NCI-H128 (cell line): Measurements from ENCODE around the gene CCDC88B.
A peak's percentile ranks its signal among the peaks of the same experiment; 100 is the strongest.

Experiments
- DNase-seq: peaks from one replicate; lab custom pipeline; 2025; ENCODE audit not compliant: unreplicated experiment; lab: John Stamatoyannopoulos, UW

CCDC88B gene

DNA sequence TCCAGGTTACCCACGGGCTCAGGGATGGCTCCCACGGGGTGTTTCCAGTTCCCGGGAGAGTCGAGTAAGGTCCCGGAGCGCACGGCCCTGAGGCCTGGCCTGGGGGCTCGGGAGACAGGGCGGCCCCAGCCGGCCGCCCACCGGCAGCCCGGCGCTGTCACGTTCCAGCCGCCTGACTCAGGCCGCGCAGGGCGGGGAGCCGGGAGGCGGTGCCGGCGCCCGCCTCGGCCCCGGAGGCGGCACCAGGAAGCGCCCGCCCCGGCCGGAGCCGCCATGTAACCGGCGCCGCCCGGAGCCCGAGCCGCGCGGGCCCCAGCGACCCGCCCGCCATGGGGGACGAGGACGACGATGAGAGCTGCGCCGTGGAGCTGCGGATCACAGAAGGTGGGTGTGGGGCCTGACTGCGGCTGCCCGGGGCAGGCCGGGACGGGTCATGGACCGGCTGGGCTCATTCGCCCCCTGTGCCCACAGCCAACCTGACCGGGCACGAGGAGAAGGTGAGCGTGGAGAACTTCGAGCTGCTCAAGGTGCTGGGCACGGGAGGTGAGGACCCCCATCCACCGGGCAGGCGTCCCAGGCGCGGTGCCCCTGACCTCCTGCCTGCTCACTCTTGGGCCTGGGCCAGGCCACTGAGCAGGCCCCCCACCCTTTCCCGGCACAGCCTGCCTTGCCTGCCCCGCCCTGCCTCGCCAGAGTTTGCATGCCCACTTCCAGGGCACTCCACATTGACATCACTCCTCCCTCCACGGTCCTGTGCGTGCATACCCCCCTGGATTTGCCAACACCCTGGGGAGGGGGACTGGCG, 19.1 kb downstream of the CCDC88B start, which contains the start of gene RPS6KA4:
TSS of gene RPS6KA4 (plus strand) at position 256 of the 805 bp plus-strand sequence. CDS start at position 330, 74 bp downstream.
- peak; percentile 26 for DNase-seq

DNA sequence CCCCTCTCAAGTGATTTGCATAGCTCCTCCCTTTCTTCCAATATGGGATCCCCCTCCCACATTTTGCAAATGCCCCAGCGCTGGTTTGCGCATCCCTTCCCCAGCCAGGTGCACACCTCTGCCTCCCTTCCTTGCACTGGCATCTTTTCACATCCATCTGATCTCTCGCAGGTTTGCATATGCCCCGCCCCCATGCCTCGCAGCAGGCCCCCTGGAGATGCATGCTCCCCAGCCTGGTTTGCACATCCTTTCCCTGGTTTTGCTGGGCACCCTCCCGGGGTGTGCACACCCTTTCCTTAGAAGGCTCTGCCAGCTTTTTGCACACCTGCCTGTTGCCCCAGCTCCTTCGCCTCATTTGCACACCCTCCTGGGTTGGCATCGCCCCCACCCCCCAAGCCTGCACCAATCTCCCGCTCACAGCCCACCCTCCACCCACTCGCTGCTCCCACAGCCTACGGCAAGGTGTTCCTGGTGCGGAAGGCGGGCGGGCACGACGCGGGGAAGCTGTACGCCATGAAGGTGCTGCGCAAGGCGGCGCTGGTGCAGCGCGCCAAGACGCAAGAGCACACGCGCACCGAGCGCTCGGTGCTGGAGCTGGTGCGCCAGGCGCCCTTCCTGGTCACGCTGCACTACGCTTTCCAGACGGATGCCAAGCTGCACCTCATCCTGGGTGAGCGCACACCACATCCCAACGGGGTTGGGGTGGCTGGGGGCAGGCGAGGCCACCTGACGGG, 19.9 kb downstream of the CCDC88B start:
- DNase-seq: no peak

DNA sequence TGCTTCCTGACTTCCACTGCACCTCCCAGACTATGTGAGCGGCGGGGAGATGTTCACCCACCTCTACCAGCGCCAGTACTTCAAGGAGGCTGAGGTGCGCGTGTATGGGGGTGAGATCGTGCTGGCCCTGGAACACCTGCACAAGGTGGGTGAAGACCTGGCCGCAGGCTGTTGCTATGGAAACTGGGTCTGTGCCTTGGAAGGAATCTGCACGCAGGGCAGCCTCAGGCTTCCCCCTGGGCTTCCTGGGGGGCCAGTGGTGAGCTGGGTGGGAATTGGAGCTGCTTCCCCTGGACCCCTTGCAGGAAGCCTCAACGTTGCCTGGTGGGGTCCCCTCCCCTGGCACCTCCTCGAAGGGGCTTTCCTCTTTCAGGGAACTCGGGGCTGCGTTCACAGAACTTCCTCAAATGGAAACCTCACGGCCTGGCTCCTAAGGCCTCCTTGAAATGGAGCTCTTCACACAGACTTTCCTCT, 20.5 kb downstream of the CCDC88B start:
- DNase-seq: no peak

DNA sequence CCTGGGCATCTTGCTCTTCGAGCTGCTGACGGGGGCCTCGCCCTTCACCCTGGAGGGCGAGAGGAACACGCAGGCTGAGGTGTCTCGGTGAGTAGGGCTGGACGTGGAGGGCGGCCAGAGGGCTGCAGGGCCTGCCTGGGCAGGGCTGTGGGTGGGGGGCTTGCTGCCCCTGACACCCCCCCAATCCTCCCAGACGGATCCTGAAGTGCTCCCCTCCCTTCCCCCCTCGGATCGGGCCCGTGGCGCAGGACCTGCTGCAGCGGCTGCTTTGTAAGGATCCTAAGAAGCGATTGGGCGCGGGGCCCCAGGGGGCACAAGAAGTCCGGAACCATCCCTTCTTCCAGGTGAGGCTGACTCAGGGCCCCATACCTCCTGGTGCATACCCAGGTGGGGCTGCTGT, 21.7 kb downstream of the CCDC88B start:
- DNase-seq: no peak

DNA sequence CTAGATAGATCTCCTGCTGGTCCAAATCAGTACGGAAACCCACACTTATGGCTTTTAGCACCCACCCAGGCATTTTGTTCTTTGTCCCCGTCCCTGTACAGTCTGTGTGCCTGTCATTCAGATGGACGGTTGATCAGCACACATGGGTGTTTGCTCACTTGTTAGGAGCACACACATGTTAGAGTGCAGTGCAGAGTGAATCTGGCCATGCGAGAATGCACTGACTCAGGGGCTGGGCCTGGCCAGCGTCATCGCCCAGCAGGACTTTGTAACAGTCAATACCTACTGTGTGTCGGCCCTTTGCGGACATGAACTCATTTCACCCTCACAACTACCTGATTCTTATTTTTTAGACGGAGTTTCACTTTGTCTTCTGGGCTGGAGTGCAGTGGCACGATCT, 22.3 kb downstream of the CCDC88B start:
- DNase-seq: no peak

DNA sequence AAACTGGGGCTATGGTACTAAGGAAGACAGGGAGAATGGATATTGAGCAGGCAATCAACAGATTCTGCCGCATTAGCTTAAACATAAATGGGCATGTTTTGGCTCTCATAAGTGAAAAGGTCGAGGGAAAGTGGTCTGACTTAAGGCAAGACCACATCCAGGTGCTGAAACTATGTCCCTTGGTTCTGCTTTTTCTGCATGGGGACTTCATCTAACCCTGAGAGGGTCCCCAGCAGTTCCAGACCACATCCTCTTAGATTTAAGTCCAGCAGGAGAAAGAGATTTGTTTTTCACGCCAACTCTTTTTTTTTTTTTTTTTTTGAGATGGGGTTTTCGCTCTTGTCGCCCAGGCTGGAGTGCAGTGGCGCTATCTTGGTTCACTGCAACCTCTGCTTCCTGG, 24.4 kb downstream of the CCDC88B start:
- DNase-seq: no peak

DNA sequence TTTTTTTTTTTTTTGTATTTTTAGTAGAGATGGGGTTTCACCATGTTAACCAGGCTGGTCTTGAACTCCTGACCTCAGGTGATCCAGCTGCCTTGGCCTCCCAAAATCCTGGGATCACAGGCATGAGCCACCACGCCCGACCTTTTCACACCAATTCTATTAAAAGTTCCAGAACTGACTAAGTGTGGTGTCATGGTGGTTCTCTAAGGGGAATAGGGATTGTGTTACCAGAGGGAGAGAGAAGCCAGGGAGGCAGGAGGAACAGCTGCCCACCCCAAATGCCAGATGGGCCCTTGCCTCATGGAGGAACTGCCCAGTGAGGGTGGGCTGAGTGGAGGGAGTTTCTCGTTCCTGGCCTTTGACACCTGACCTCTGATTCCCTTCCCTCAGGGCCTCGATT, 24.9 kb downstream of the CCDC88B start:
- DNase-seq: no peak

DNA sequence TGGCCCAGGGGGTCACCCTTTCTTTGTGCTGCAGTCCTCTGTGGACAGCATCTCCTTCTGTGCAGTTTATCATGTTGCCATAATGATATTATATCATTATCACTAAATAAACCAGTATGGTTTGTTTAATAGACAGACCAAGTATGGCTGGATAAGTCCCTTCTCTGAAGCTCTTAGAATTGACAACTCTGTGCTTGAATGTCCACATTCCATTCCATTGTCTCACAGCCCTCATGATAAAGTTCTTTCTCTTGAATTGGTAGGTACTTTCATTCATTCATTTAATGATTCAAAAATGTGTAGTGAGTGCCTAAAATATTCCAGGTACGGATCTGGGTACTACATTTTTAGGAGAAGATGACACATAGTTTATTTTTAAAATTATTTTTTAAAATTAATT, 26.7 kb downstream of the CCDC88B start:
- DNase-seq: no peak

DNA sequence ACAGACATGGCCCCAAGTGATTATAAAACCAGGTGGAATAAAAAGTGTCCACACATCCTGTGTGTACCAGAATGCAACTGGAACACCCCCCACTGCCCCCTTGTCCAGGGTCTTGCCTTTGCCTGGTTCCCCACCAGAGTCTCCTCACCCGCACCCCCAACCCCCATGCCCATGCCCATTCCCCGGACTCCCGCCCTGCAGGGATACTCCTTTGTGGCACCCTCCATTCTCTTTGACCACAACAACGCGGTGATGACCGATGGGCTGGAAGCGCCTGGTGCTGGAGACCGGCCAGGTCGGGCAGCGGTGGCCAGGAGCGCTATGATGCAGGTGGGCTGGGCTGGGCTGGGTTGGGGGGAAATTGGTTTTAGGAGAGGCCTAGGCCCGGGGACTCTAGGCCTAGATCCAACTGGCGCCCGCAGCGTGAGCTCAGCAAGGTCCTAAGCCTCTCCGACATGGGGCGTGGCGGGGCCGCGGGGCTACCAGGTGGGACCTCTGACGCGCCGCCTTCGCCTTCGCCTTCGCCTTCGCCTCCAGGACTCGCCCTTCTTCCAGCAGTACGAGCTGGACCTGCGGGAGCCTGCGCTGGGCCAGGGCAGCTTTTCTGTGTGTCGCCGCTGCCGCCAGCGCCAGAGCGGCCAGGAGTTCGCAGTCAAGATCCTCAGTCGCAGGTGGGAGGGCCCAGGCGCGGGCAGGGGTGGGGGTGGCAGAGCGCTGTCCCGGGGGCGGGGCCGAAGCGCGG, 28.1 kb downstream of the CCDC88B start:
- DNase-seq: no peak

DNA sequence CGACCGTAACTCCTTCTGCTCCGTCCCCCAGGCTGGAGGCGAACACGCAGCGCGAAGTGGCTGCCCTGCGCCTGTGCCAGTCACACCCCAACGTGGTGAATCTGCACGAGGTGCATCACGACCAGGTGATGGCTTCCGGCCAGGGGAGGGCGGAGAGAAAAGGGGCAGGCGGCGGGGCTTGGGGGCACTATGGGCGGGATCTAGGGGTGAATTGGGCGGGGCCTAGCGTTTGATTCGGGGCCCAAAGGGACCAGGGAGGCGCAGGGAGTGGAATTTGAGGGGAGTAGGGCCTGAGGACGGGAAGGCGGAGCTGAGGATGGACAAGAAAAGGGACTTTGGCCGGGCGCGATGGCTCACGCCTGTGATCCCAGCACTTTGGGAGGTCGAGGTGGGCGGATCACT, 28.7 kb downstream of the CCDC88B start:
- no peak for DNase-seq

DNA sequence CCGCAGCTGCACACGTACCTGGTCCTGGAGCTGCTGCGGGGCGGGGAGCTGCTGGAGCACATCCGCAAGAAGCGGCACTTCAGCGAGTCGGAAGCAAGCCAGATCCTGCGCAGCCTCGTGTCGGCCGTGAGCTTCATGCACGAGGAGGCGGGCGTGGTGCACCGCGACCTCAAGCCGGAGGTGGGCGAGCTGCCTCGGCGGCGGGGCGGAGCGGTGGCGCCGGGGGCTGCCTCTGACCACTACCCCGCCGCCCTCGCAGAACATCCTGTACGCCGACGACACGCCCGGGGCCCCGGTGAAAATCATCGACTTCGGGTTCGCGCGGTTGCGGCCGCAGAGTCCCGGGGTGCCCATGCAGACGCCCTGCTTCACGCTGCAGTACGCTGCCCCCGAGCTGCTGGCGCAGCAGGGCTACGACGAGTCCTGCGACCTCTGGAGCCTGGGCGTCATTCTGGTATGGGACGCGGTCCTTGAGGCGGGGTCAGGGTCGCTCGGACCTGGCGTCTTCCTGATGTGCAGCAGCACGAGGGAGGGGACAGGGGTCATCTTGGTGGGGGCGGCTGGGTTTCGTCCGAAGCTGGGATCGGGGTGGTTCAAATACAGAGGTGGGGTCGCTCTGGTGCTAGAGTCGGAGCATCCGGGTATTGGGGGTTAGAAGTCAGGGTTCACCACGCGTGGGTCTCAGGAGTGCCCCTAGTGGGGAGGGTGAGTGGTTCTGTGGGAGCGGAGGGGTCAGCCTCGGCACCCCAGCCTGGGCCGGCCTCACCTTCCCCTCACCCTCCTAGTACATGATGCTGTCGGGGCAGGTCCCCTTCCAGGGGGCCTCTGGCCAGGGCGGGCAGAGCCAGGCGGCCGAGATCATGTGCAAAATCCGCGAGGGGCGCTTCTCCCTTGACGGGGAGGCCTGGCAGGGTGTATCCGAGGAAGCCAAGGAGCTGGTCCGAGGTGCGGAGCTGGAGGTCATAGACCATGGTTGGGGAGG, 29.7 kb downstream of the CCDC88B start:
- no peak for DNase-seq

DNA sequence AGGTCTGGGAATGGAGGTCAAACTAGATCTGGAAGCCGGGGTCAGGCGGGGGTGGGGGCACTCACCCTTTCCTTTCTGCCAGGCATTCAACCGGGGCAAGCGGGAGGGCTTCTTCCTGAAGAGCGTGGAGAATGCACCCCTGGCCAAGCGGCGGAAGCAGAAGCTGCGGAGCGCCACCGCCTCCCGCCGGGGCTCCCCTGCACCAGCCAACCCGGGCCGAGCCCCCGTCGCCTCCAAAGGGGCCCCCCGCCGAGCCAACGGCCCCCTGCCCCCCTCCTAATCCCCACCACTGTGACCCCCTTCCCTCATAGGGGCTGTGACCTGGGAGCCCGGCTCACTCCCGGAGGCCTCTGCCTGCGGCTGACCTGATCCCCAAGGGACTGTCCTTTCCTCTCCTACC, 31.2 kb downstream of the CCDC88B start:
- no peak for DNase-seq

DNA sequence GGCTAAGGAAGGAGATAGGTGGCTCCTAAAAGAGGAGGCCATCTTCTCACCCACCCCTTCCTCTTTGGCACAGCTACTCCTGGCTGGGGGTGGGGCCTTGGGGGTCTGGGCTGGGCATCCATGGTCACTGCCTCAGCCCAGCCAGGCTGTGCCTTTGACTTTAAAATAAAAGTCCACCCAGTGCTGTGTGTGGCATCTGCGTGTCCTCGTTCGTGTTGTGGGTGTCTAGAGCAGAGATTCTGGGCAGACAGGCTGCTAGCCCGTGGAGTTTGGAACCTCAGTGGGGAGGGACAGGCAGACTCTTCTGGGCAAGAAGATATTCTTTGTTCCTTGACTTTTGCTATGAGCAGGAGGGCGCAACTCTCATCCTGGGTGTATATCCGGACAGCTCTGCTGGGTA, 32.0 kb downstream of the CCDC88B start:
- no peak for DNase-seq

DNA sequence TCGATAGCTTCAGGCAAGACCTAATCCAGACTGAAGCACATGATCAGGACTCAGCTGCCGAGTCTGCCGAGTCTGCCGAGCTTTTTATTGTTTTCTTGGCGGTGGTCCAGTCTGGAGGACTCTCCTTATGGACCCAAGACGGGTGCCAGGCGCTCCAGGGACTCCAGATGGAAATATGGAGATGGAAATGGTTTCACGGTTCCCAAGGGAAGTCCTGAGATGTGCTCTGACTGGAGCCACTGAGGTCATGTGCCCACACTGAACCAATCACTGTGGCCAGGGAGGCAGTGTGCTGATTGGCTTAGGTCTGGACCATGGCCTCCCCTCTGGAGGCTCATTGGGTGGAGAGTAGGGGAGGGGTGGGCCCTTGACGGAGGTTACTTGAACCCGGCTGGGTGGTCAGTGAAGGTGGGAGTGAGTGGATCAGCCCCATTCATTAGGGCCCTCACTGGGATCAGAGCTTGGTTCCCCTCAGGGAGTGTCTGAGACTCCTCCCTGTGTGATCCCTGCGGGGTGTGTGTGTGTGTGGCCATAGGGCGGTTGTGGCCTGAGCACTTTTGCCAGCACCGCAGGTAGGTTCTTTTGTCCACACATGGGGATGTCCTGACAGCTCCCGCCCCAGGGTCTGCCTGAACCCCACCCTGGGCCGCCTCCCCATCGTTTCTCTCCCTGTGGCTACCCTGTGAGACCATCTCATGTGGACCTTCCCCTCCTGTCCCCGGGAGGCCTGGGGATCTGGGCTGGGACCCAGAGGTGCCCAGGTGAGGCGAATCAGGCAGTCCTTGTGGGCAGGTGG, 33.0 kb downstream of the CCDC88B start:
- peak; percentile 40 for DNase-seq

DNA sequence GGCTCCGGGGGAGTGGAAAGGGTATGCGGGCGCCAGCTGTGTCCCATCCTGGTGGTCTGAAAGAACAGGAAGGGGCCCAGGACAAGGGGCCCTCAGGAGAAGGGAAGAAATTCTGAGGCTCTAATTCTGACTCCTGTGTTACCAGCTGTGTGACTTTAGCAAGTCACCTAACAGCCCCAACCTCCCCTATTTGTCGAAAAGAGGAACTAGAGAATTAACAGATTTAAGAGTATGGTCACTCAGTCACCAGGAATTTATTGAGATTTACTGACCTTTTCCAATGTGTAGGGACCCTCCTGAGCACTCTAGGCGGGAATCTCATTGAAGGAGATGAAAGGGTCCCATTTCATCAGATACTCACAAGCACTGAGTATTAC, 33.6 kb downstream of the CCDC88B start:
- no peak for DNase-seq

DNA sequence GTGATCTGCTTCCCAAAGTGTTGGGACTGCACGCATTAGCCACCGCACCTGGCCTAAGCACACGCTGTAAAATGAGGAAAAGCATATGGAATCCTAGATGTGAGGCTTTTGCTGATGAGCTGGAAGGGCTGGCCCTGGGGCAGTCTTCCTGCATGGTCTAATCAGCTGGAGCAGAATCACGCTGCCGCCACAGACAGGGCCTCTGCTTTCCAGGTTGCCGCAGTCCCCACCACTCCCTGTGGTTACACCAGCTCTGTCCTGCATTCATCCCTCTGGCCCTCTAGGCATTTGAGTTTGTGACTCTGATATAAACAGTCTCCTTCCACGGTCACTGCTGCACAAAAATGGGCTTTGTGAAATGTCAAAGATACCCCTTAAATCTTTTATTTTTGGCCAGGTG, 36.1 kb downstream of the CCDC88B start:
- DNase-seq: no peak

DNA sequence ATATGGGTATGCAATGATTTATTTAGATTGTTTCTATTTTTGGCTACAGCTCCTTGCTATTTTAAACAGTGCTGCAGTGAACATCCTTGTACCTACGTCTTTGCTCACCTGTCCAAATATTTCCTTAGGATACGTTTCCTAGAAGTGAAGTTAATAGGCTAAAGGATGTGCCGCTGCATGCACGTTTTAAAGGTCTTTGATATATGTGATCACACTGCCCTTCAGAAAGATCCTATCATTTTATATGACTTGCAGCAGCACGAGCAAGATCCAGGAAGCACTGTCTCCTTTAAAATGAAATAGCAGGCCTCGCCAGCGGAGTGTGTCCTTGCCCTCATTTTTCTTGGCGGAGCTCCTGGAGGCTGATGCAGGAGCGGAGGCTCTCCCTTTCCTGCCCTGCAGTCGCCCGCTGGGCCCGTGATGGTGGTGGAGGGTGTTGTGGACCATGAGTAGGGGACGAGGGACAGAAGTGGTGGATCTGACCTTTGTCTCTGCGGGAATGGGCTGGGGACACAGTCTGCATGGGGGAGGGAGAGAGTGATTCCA, 38.4 kb downstream of the CCDC88B start:
- DNase-seq: no peak

DNA sequence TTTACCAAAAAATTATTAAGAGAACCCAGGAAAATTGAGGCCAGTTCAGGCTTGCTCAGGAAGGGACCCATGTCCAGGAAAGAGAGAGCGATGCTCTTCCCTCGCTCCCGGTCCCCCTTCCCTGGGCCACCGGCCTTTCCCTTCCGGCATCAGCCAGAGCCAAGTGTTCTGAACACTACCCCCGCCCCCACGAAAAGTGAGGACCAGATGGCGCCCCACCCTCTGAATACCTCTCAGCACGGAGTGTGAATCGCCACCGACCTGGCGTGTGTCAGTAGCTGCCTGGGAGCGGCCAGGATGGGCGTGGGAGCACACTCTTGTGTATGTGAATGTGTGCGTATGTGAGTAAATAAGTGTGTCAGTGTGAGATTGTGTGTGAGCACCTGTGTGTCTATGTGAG, 39.2 kb downstream of the CCDC88B start:
- DNase-seq: no peak
